Neural progenitor cell (in vitro differentiated cells): ENCODE data around the gene THBS3. TPM values are rescaled to one million over a fixed set of nuclear protein-coding genes. Genes with fewer than 3 reads are reported as not detected.

Experiments
- DNase-seq: peaks from one replicate; pipeline ENCODE4 v3.0.0-alpha.2; 2016; ENCODE audit warnings: low spot score
- H2AFZ ChIP-seq: fragments of 200-600 bp; sonication (generic); replicated peaks from 2 replicates; pipeline ENCODE4 v1.6.1; 2016; ENCODE audit warnings: antibody characterized with exemption
- H3F3A ChIP-seq: fragments of 200-600 bp; sonication (generic); 2 replicates; pipeline ENCODE4 v1.6.1; 2016; ENCODE audit warnings: antibody characterized with exemption, low read depth
- H3K27ac ChIP-seq: fragments of 200-600 bp; sonication (generic); 2 replicates; pipeline ENCODE4 v1.5.1; 2016; ENCODE audit warnings: mild to moderate bottlenecking
- H3K27me3 ChIP-seq: fragments of 200-600 bp; sonication (generic); 2 replicates; pipeline ENCODE4 v1.6.1; 2016; ENCODE audit warnings: mild to moderate bottlenecking, moderate library complexity
- H3K36me3 ChIP-seq: fragments of 200-600 bp; sonication (generic); 2 replicates; pipeline ENCODE4 v1.5.1; 2016
- H3K4me1 ChIP-seq: fragments of 200-600 bp; sonication (generic); 2 replicates; pipeline ENCODE4 v1.6.1; 2016; ENCODE audit warnings: mixed run types
- H3K4me2 ChIP-seq: fragments of 200-600 bp; sonication (generic); 2 replicates; pipeline ENCODE4 v1.6.1; 2016
- H3K4me3 ChIP-seq: fragments of 200-600 bp; sonication (generic); 2 replicates; pipeline ENCODE4 v1.5.1; 2016
- H3K79me2 ChIP-seq: fragments of 200-600 bp; sonication (generic); 2 replicates; pipeline ENCODE4 v1.6.1; 2016; ENCODE audit warnings: low read depth
- H3K9ac ChIP-seq: fragments of 200-600 bp; sonication (generic); 2 replicates; pipeline ENCODE4 v1.6.1; 2016
- H3K9me3 ChIP-seq: fragments of 200-600 bp; sonication (generic); 2 replicates; pipeline ENCODE4 v1.5.1; 2016; ENCODE audit warnings: low read depth
- H4K20me1 ChIP-seq: fragments of 200-600 bp; sonication (generic); 2 replicates; pipeline ENCODE4 v1.6.1; 2016; ENCODE audit warnings: low read depth
- H3K27ac Mint-ChIP-seq: 3 replicates; pipeline ENCODE4 v1.8.0; 2021; ENCODE audit warnings: mixed read lengths
- H3K27me3 Mint-ChIP-seq: 2 replicates; pipeline ENCODE4 v1.8.0; 2022; ENCODE audit warnings: low read depth, mild to moderate bottlenecking, inconsistent platforms, moderate library complexity, mixed read lengths; ENCODE audit not compliant: insufficient read depth
- H3K36me3 Mint-ChIP-seq: 3 replicates; pipeline ENCODE4 v1.8.0; 2021; ENCODE audit warnings: mixed read lengths
- H3K4me1 Mint-ChIP-seq: 3 replicates; pipeline ENCODE4 v1.8.0; 2021; ENCODE audit warnings: mixed read lengths
- H3K4me3 Mint-ChIP-seq: 3 replicates; pipeline ENCODE4 v1.8.0; 2021; ENCODE audit warnings: mild to moderate bottlenecking, moderate library complexity, mixed read lengths
- H3K9me3 Mint-ChIP-seq: 3 replicates; pipeline ENCODE4 v1.8.0; 2020; ENCODE audit warnings: mixed read lengths
- CTCF ChIP-seq: fragments of 200-600 bp; sonication (generic); IDR thresholded peaks from 2 replicates; pipeline ENCODE4 v1.5.1; 2017; ENCODE audit warnings: antibody characterized with exemption, mild to moderate bottlenecking
- EZH2 ChIP-seq: fragments of 200-600 bp; sonication (generic); IDR thresholded peaks from 2 replicates; pipeline ENCODE4 v1.6.1; 2017; ENCODE audit warnings: antibody characterized with exemption, mild to moderate bottlenecking, moderate library complexity
- EZH2phosphoT487 ChIP-seq: fragments of 200-600 bp; sonication (generic); IDR thresholded peaks from 2 replicates; pipeline ENCODE4 v1.6.1; 2017; ENCODE audit warnings: antibody characterized with exemption
- total RNA-seq: library from RNA; depleted of rRNA; stranded (reverse); fragments of >200 nt; gene quantifications from 2 replicates; pipeline ENCODE4 v1.2.3, GENCODE V29; 2015; ENCODE audit warnings: low replicate concordance

THBS3 gene
- total RNA-seq, 1 donor from 2014 or later: 19.3 TPM

GRCh38 chr1:155186067-155186793 is 21.5 kb downstream of the THBS3 start:
- Histone ChIP-seq H4K20me1 (no peaks in the 10 kb centered on the region), H3K9me3 (no peaks in the 10 kb centered on the region), H3K79me2 (no peaks in the 10 kb centered on the region), H3K27ac (no peak overlapping the region), H3K36me3 (no peaks in the 10 kb centered on the region), H3K9ac (no peak overlapping the region), H3F3A (peaks cover 8% of the 10 kb centered on the region), H2AFZ (no peak overlapping the region), H3K4me3 (no peak overlapping the region), H3K4me1 (peaks cover 5% of the 10 kb centered on the region), H3K27me3 (no peaks in the 10 kb centered on the region), H3K4me2 (no peak overlapping the region)
- Mint-ChIP-seq H3K27ac (peak overlapping the region; percentile 57), H3K4me1 (peaks cover 7% of the 10 kb centered on the region), H3K27me3 (peaks cover 15% of the 10 kb centered on the region), H3K9me3 (peaks cover 4% of the 10 kb centered on the region), H3K36me3 (peaks cover 10% of the 10 kb centered on the region), H3K4me3 (peak overlapping the region; percentile 53)
- DNase-seq: no peak
- TF ChIP-seq EZH2: no peak

- no peak overlapping the region for H3K4me3 Mint-ChIP-seq
- Histone ChIP-seq H3K9me3 (no peaks in the 10 kb centered on the region), H3K27ac (no peak overlapping the region), H3K9ac (no peak overlapping the region), H3K36me3 (no peaks in the 10 kb centered on the region), H3K27me3 (no peaks in the 10 kb centered on the region), H3K79me2 (no peaks in the 10 kb centered on the region), H2AFZ (no peak overlapping the region), H3K4me1 (peaks cover 5% of the 10 kb centered on the region), H4K20me1 (no peaks in the 10 kb centered on the region), H3F3A (peaks cover 8% of the 10 kb centered on the region), H3K4me3 (no peak overlapping the region), H3K4me2 (no peak overlapping the region)
- H3K9me3 Mint-ChIP-seq: peaks cover 4% of the 10 kb centered on the region
- no peak for DNase-seq
- H3K4me1 Mint-ChIP-seq: peaks cover 7% of the 10 kb centered on the region
- H3K36me3 Mint-ChIP-seq: peaks cover 11% of the 10 kb centered on the region
- peaks cover 15% of the 10 kb centered on the region for H3K27me3 Mint-ChIP-seq
- TF ChIP-seq CTCF (no peak), EZH2phosphoT487 (no peak), EZH2 (no peak)
- peak overlapping the region; percentile 62 for H3K27ac Mint-ChIP-seq
Measured at GRCh38 chr1:155185783-155186066, 22.0 kb downstream of the THBS3 start.

GRCh38 chr1:155184835-155185782 is 22.6 kb downstream of the THBS3 start:
- no peak overlapping the region for H3K4me2 ChIP-seq
- Mint-ChIP-seq H3K4me3 (no peak overlapping the region), H3K27me3 (peaks cover 15% of the 10 kb centered on the region), H3K27ac (peak overlapping the region; percentile 62), H3K4me1 (peaks cover 7% of the 10 kb centered on the region), H3K9me3 (peaks cover 4% of the 10 kb centered on the region), H3K36me3 (peaks cover 11% of the 10 kb centered on the region)
- no peak overlapping the region for H2AFZ ChIP-seq
- no peak for TF ChIP-seq EZH2phosphoT487
- no peak for TF ChIP-seq EZH2
- TF ChIP-seq CTCF: no peak
- H3K4me1 ChIP-seq: peaks cover 5% of the 10 kb centered on the region
- H4K20me1 ChIP-seq: no peaks in the 10 kb centered on the region
- H3K27ac ChIP-seq: no peak overlapping the region
- H3F3A ChIP-seq: peaks cover 8% of the 10 kb centered on the region
- no peaks in the 10 kb centered on the region for H3K36me3 ChIP-seq
- no peaks in the 10 kb centered on the region for H3K79me2 ChIP-seq
- H3K4me3 ChIP-seq: no peak overlapping the region
- no peak for DNase-seq
- H3K9me3 ChIP-seq: no peaks in the 10 kb centered on the region
- no peak overlapping the region for H3K9ac ChIP-seq
- H3K27me3 ChIP-seq: no peaks in the 10 kb centered on the region
